Measurements from ENCODE around the gene PNCK.

PNCK gene

DNA sequence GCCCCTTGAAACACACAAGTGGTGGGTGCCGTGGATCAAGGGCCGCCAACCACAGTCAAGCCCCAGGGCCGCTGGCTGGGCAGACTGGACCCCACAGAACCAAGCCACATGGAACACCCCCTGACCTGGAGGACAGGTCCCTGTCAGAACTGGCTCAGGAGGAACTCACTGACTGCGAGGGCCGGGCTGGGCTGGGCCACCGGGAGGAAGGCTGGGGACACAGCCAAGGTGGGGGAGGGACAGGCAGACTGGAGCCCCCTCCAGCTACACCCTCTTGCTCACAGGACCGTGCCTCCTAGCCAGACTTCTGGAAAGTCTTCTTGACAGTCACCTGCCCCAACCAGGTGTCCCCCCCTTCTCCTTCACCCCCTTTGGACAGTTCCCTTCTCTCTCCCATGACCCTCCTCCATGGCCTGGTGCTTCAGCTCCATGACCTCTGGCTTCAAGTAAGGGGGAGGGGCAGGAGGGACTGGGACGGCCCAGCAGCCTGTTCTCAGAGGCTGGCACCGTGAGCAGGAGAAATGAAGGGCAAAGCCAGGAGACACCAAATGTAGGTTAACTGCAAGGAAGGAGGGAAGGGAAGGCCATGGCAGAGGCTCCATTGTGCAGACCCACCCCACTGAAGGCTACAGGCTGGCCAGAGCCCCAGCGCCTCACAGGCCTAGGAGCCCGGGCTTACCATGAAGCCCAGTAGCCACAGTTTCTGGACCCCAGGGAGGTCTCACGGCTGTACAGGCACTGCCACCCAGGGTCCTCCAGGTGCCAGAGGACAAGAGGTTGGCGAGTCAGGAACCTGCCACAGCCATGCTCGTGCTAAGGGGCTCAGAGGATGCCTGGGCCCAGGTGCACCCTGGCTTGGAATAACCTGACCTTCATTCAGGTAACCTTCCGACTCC lies 49.2 kb downstream of the PNCK start:
- WGBS, 2 experiments (ENCODE audit: insufficient coverage in 2 of 2), result 86 to 97% methylated on average over 4 of the region's 15 CpGs

DNA sequence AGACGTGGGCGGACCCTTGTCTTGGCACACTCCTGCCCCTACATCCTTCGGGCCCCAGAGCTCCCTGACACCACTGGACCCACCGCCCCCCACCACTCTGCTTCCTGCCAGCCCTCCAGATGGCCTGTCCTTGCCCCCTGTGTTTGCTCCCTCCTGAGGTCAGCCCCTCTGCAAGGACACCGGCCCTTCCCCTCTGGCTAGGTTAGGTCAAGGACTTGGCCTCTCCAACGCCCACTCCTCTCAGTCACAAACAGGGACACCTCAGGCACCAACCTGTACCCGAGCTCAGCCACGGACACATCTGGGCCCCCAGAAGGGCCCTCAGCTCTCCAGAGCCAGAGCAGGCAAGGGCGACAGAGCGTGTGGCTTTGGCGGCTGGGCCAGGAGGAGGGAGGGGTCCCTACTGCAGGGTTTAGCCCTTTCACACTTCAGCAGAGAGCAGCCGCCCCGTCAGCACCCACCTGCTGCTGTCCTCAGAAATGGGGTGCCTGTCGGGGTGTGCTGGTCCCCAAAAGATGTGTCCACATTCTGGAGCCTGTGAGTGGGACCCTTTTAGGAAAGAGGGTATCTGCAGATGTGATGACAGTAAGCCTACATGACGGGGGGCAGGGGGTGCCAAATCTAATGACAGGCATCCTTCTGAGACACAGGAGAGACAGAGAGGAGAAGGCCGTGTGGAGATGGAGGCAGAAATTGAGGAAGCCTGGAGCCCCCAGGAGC lies 50.1 kb downstream of the PNCK start:
- WGBS, 2 experiments (ENCODE audit: insufficient coverage in 2 of 2), result 86 to 100% methylated on average over 2 to 8 of the region's 16 CpGs
- Histone ChIP-seq H3K27ac (ENCODE audit: low read depth, low read length, severe bottlenecking) (no peak overlapping the region), H3K36me3 (ENCODE audit: control insufficient read depth, insufficient read depth, low read length) (no peaks in the 10 kb centered on the region), H3K9me3 (ENCODE audit: control insufficient read depth, low read length) (no peaks in the 10 kb centered on the region), H3K4me1 (ENCODE audit: control insufficient read depth, insufficient read depth, low read length, poor library complexity, severe bottlenecking) (no peaks in the 10 kb centered on the region), H3K4me3 (ENCODE audit: extremely low read depth, insufficient read depth, low read length, poor library complexity, severe bottlenecking) (no peak overlapping the region)

More for the DNA sequence above, 49.2 kb downstream of the PNCK start:
- no peaks in the 10 kb centered on the region for H3K36me3 ChIP-seq (ENCODE audit: control insufficient read depth, insufficient read depth, low read length)
- no peaks in the 10 kb centered on the region for H3K9me3 ChIP-seq (ENCODE audit: control insufficient read depth, low read length)
- no peaks in the 10 kb centered on the region for H3K4me1 ChIP-seq (ENCODE audit: control insufficient read depth, insufficient read depth, low read length, poor library complexity, severe bottlenecking)
- H3K4me3 ChIP-seq (ENCODE audit: extremely low read depth, insufficient read depth, low read length, poor library complexity, severe bottlenecking), result no peak overlapping the region
- H3K27ac ChIP-seq (ENCODE audit: low read depth, low read length, severe bottlenecking), result no peak overlapping the region

DNA sequence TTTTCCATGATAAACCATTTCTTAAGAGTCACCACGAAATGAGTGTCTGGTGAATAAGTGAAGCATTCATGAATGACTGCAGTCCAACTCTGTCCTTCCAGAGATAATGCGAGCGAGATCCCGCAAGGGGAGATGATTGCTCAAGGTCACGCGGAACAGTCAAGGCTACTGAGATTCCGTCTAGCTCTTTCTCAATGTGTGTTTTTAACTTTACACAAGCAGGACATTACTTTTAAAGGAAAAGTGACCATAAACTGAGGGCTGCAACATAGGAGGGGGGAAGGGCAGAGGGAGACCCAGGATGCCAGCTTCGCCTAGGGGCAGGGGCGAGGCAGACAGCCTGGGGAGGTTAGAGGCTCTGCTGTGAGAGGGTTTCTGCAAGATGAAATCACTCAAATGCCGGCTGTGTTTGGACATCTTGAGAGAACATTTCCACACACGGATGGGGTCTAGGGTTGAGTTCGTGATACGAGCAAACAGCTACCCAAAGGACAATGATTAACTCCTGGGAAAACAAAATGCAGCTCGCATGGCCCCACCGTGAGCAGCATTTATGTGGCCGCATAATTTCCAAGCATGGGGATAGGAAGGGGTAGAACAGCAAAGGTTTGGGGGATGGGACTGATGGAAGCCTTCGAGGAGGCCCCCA lies 50.8 kb downstream of the PNCK start:
- no peak overlapping the region for H3K4me3 ChIP-seq (ENCODE audit: extremely low read depth, insufficient read depth, low read length, poor library complexity, severe bottlenecking)
- 80 to 90% methylated on average over 5 of the region's 17 CpGs for WGBS, 2 experiments (ENCODE audit: insufficient coverage in 2 of 2)
- no peaks in the 10 kb centered on the region for H3K9me3 ChIP-seq (ENCODE audit: control insufficient read depth, low read length)
- no peaks in the 10 kb centered on the region for H3K36me3 ChIP-seq (ENCODE audit: control insufficient read depth, insufficient read depth, low read length)
- H3K27ac ChIP-seq (ENCODE audit: low read depth, low read length, severe bottlenecking), result no peak overlapping the region
- no peaks in the 10 kb centered on the region for H3K4me1 ChIP-seq (ENCODE audit: control insufficient read depth, insufficient read depth, low read length, poor library complexity, severe bottlenecking)

DNA sequence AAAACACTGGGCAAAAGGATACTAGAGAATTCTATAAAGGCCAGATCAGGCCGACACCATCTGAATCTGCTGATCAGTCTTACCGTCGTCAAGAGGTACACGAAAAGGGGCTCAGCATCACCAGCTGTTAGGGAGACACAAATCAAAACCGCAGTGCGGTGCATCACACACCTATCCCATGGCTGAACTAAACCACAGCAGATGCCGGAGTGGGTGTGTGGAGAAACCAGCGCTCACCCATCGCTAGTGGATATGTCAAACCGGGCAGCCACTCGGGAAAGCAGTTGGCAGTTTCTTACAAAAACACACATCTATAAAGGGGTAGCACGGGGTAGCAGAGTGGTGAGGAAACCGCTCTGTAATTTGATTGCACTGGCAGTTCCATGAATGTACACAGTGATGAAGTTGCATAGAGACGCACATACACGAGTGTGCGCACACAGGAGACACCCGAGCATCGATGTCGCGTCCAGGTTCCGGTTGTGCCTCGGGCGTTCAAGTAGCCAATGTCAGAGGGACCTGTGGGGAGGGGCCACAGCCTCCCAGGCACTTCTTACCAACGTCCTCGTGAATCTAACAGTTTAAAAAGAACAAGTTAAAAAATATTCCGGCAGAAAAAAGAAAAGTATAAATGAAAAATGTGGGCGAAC lies 51.5 kb downstream of the PNCK start:
- 90 to 97% methylated on average over 2 to 11 of the region's 27 CpGs for WGBS, 2 experiments (ENCODE audit: insufficient coverage in 2 of 2)
- Histone ChIP-seq H3K36me3 (ENCODE audit: control insufficient read depth, insufficient read depth, low read length) (no peaks in the 10 kb centered on the region), H3K9me3 (ENCODE audit: control insufficient read depth, low read length) (no peaks in the 10 kb centered on the region), H3K27ac (ENCODE audit: low read depth, low read length, severe bottlenecking) (no peak overlapping the region), H3K4me3 (ENCODE audit: extremely low read depth, insufficient read depth, low read length, poor library complexity, severe bottlenecking) (no peak overlapping the region), H3K4me1 (ENCODE audit: control insufficient read depth, insufficient read depth, low read length, poor library complexity, severe bottlenecking) (no peaks in the 10 kb centered on the region)

DNA sequence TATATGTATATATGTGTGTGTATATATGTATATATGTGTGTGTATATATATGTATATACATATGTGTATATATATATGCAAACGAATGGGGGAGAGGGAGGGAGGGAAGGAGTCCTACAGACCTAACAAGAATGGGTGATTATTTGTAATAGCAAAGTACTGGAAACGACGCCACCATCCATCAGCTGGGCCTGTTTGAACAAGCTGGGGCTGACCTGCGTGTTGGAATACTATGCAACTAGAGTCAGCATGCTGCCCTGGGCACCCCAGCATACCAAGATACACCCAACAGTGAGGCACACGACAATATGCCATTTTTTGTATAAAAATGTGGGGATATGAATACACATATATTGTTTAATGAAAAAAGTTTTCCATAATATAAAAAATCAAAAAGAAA lies 53.0 kb downstream of the PNCK start:
- Histone ChIP-seq H3K36me3 (ENCODE audit: control insufficient read depth, insufficient read depth, low read length) (no peaks in the 10 kb centered on the region), H3K4me1 (ENCODE audit: control insufficient read depth, insufficient read depth, low read length, poor library complexity, severe bottlenecking) (no peaks in the 10 kb centered on the region), H3K4me3 (ENCODE audit: extremely low read depth, insufficient read depth, low read length, poor library complexity, severe bottlenecking) (no peak overlapping the region), H3K9me3 (ENCODE audit: control insufficient read depth, low read length) (no peaks in the 10 kb centered on the region), H3K27ac (ENCODE audit: low read depth, low read length, severe bottlenecking) (no peak overlapping the region)
- WGBS, 2 experiments (ENCODE audit: insufficient coverage in 2 of 2), result no CpG with 5 or more reads among the region's 5 CpGs
